Omental fat pad (tissue), 4 donors: ENCODE results near the gene ATG12. TPM values are rescaled to one million over a fixed set of nuclear protein-coding genes. Genes with fewer than 3 reads are reported as not detected.

ENCODE experiments used
- ATAC-seq: fragments of 150-250 bp; one replicate; pipeline ENCODE4 v1.9.1; 2016; ENCODE audit warnings: mild to moderate bottlenecking, moderate library complexity; ENCODE audit not compliant: low FRiP score
- DNase-seq: peaks from one replicate; pipeline ENCODE4 v3.0.0-alpha.2; 2019; ENCODE audit warnings: low spot score
- total RNA-seq, 4 donors: library from RNA; depleted of rRNA; stranded (reverse); fragments of >200 nt; gene quantifications; one replicate each; pipeline ENCODE4 v1.1.0, GENCODE V29; 2016
- TF ChIP-seq, protein P1 (sequence below), 3 donors: fragments of 450-650 bp; IDR thresholded peaks; one replicate each; pipeline ENCODE4 v1.5.1; 2016 to 2017; ENCODE audit warnings: antibody characterized with exemption in 3 of 3, mild to moderate bottlenecking in 3 of 3, moderate library complexity in 2 of 3

The ATG12 gene
- total RNA-seq, 4 donors from 2014 or later: 40.6 to 58.8 (median 51.4) TPM

DNA sequence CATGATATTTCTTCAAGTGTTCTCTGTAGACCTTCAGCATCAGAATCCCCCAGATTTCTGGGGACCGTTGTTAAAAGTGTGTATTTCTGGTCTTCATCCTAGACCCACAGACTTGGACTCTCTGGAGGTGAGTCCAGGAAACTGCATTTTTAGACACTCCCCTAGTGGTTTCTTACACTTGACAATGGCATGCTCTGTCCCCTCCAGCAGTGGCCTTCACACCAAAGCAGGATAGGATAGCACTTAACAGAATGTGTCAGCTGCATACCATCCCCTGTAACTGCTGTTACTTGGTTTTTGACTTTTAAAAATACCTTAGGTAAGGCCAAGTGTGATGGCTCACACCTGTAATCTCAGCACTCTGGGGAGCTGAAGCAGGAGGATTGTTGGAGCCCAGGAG, 45.7 kb downstream of the ATG12 start:
- ATAC-seq: no peak
- TF ChIP-seq, protein P1, sequence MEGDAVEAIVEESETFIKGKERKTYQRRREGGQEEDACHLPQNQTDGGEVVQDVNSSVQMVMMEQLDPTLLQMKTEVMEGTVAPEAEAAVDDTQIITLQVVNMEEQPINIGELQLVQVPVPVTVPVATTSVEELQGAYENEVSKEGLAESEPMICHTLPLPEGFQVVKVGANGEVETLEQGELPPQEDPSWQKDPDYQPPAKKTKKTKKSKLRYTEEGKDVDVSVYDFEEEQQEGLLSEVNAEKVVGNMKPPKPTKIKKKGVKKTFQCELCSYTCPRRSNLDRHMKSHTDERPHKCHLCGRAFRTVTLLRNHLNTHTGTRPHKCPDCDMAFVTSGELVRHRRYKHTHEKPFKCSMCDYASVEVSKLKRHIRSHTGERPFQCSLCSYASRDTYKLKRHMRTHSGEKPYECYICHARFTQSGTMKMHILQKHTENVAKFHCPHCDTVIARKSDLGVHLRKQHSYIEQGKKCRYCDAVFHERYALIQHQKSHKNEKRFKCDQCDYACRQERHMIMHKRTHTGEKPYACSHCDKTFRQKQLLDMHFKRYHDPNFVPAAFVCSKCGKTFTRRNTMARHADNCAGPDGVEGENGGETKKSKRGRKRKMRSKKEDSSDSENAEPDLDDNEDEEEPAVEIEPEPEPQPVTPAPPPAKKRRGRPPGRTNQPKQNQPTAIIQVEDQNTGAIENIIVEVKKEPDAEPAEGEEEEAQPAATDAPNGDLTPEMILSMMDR (IDR thresholded peaks at IDR 0.05): no peak

DNA sequence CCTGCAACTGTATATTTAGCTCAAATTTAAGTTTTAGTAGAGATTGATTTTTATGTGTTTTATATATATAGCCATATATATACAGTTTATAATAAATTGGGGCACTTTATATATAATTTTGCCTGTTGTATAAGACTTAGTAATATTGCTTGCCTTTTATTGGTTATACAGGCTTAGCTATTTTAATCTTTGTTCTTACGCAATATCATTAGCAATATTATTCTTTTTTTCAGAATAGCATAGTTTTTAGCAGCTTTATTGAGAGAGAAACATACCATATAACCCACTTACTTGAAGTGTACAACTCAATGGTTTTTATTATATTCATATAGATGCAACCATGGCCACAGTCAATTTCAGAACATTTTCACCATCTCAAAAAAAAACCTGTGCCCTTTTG, 52.9 kb downstream of the ATG12 start:
- TF ChIP-seq, protein P1 (IDR thresholded peaks at IDR 0.05): no peak
- no peak for ATAC-seq

More for the DNA sequence above, 45.7 kb downstream of the ATG12 start:
- DNase-seq: no peak

DNA sequence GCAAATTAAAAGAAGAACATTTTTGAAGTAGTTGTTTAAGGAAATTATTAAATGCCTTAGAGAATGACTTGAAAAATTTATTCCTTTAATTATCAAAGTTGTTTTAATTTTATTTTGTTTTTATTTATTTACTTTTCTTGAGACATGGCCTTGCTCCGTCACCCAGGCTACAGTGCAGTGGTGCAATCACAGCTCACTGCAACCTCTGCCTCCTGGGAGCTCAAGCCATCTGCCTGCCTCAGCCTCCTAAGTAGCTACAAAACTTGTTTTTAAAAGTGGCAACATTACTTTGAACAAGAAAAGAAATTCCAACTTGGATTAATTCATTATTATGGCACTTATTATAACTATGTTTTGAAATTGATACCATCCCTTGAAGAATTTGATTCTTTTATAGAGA, 53.9 kb downstream of the ATG12 start:
- DNase-seq (no peak), ATAC-seq (no peak)
- TF ChIP-seq, protein P1 (IDR thresholded peaks at IDR 0.05): no peak

More for the DNA sequence above, 52.9 kb downstream of the ATG12 start:
- no peak for DNase-seq

DNA sequence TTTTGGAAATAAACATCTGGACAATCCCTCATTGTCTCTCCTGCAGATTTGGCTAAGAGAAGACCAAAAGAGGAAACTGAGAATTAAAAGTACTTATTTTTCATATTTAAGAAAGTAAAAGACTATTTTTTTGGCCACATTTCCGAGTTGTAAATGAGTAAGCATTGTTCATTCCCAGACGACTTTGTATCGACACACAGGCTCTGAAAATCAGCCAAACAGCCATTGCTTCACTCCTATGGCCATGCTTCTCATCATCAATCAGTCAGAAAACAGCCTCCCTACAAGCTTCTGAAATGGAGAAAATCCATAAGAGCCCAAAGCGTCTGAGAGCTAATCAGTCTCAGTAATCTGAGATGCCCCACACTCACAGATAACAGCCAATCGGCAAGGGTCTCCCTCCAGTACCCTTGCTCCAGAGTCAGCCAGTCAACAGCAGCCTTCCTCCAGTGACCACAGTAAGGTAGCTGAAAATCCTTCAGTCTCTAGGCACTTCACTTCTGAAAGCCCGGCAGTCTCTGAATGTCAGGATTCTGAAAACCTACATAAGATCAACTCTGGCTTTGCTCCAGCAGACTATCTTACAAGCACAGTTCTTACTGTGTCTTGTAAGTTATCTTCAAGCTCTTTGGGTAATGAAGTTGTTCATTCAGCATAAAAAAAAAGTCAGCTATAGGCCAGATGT, 55.8 kb downstream of the ATG12 start:
- ATAC-seq (no peak), DNase-seq (no peak)
- TF ChIP-seq, protein P1 (IDR thresholded peaks at IDR 0.05): no peak

DNA sequence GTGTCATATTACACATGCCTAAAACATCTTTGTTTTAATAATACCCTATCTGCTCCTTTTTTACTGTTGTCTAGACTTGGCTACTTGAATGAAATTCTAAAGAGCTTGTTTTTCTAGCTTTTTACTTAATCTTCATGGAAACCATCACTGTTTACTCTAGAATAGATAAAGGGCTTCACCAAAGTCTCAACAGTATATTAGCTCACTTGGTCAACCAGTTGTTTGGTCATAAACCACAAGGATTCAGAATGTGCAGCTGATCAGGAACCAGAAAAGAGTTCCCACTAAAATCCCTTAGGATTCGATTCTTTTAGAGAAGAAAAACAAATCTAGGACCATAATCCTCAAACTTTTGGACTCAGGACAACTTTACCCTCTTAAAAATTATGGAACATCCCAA, 62.9 kb downstream of the ATG12 start:
- ATAC-seq: no peak
- TF ChIP-seq, protein P1 (IDR thresholded peaks at IDR 0.05): no peak

More for the DNA sequence above, 62.9 kb downstream of the ATG12 start:
- DNase-seq: no peak

Other genes with a start within 250 kb of the ATG12 start
- gene TICAM2, start 239.1 kb downstream of the ATG12 start, total RNA-seq: 1 to 10 TPM; 1.2 to 3.9 (median 1.7) TPM
- 10 to 100 TPM; 73.1 to 88.5 (median 80.3) TPM for gene TMED7, start 215.5 kb downstream of the ATG12 start, total RNA-seq
- gene CDO1, start 24.9 kb downstream of the ATG12 start, total RNA-seq: 100 to 1,000 TPM; 127 to 207 (median 152) TPM
- 10 to 100 TPM; 59.6 to 86.9 (median 77.6) TPM for gene AP3S1, start 370 bp upstream of the ATG12 start, total RNA-seq
- gene LVRN, start 120.9 kb upstream of the ATG12 start, total RNA-seq: 10 to 100 TPM; 14.9 to 39.7 (median 24.8) TPM
- not detected for gene ARL14EPL, start 190.9 kb upstream of the ATG12 start, total RNA-seq
- gene COMMD10, start 243.5 kb upstream of the ATG12 start, total RNA-seq: 10 to 100 TPM; 26.8 to 44.3 (median 33.9) TPM